Hepatocyte (in vitro differentiated cells): ENCODE data around the gene STPG2.

Experiments used
- CTCF ChIP-seq: fragments of 200-600 bp; sonication (generic); IDR thresholded peaks from 2 replicates; pipeline ENCODE4 v1.5.1; 2016; ENCODE audit warnings: antibody characterized with exemption, mild to moderate bottlenecking; ENCODE audit not compliant: poor library complexity
- EZH2 ChIP-seq: fragments of 200-600 bp; sonication (generic); IDR thresholded peaks from 2 replicates; pipeline ENCODE4 v1.6.1; 2016; ENCODE audit warnings: antibody characterized with exemption, mild to moderate bottlenecking, borderline replicate concordance
- EZH2phosphoT487 ChIP-seq: fragments of 200-600 bp; sonication (generic); IDR thresholded peaks from one replicate; pipeline ENCODE4 v1.6.1; 2018; ENCODE audit warnings: antibody characterized with exemption, mild to moderate bottlenecking, low read depth, moderate library complexity; ENCODE audit not compliant: unreplicated experiment, severe bottlenecking

- no peak for TF ChIP-seq EZH2
- no peak for TF ChIP-seq EZH2phosphoT487
- no peak for TF ChIP-seq CTCF
These were observed 42.0 kb upstream of the STPG2 start for GRCh38 chr4:98185279-98185678.
